ENCODE data around the gene DOCK8.

DOCK8 gene

GRCh38 chr9:419571-420171, 205.0 kb downstream of the DOCK8 start:
- no peak for DNase-seq (ENCODE audit: low read depth)

- no peak for DNase-seq (ENCODE audit: low read depth)
These were observed 207.2 kb downstream of the DOCK8 start for GRCh38 chr9:421896-422295.

GRCh38 chr9:426264-426663, 211.6 kb downstream of the DOCK8 start:
- no peak for DNase-seq (ENCODE audit: low read depth)

GRCh38 chr9:426976-427375, 212.3 kb downstream of the DOCK8 start:
- DNase-seq (ENCODE audit: low read depth): no peak

GRCh38 chr9:431701-432100, 217.0 kb downstream of the DOCK8 start:
- DNase-seq (ENCODE audit: low read depth): no peak

GRCh38 chr9:436482-436881, 221.8 kb downstream of the DOCK8 start:
- DNase-seq (ENCODE audit: low read depth): no peak

GRCh38 chr9:437066-437465, 222.4 kb downstream of the DOCK8 start:
- DNase-seq (ENCODE audit: low read depth): no peak

GRCh38 chr9:437574-438001, 222.9 kb downstream of the DOCK8 start:
- no peak for DNase-seq (ENCODE audit: low read depth)

GRCh38 chr9:438066-438465, 223.4 kb downstream of the DOCK8 start:
- no peak for DNase-seq (ENCODE audit: low read depth)

GRCh38 chr9:438961-439768, 224.5 kb downstream of the DOCK8 start:
- no peak for DNase-seq (ENCODE audit: low read depth)

- DNase-seq (ENCODE audit: low read depth): no peak
These were observed 226.5 kb downstream of the DOCK8 start for GRCh38 chr9:441126-441525.

GRCh38 chr9:444528-444927, 229.9 kb downstream of the DOCK8 start:
- no peak for DNase-seq (ENCODE audit: low read depth)

- DNase-seq (ENCODE audit: low read depth): no peak
These were observed 230.4 kb downstream of the DOCK8 start for GRCh38 chr9:445033-445432.

- no peak for DNase-seq (ENCODE audit: low read depth)
These were observed 231.5 kb downstream of the DOCK8 start for GRCh38 chr9:446074-446699.

GRCh38 chr9:447230-448025, 232.8 kb downstream of the DOCK8 start:
- DNase-seq (ENCODE audit: low read depth): peak; percentile 62

GRCh38 chr9:450057-450456, 235.4 kb downstream of the DOCK8 start:
- no peak for DNase-seq (ENCODE audit: low read depth)

- DNase-seq (ENCODE audit: low read depth): no peak
These were observed 235.9 kb downstream of the DOCK8 start for GRCh38 chr9:450561-450960.

- DNase-seq (ENCODE audit: low read depth): no peak
These were observed 239.2 kb downstream of the DOCK8 start for GRCh38 chr9:453832-454231.

GRCh38 chr9:456365-456764, 241.7 kb downstream of the DOCK8 start:
- no peak for DNase-seq (ENCODE audit: low read depth)

- no peak for DNase-seq (ENCODE audit: low read depth)
These were observed 243.9 kb downstream of the DOCK8 start for GRCh38 chr9:458590-458989.

GRCh38 chr9:459491-460444, 245.1 kb downstream of the DOCK8 start:
- DNase-seq (ENCODE audit: low read depth): no peak
